Endothelial cell of umbilical vein (primary cell): Measurements from ENCODE around the gene KLHL30. TPM values are rescaled to one million over a fixed set of nuclear protein-coding genes. Genes with fewer than 3 reads are reported as not detected.

Experiments
- BruUV-seq: library from RNA; stranded (reverse); fragments of 400-500 nt; replicated peaks from 2 replicates; lab custom pipeline; 2021; lab: Mats Ljungman, UMichigan
- CTCF ChIA-PET: fragments of 300-600, 350-600 bp; sonication (Branson Sonifier 250); formaldehyde crosslinking; loops from one replicate; lab custom pipeline; 2021; ENCODE audit warnings: antibody characterized with exemption, inconsistent platforms; lab: Charles Lee
- POLR2A ChIA-PET: fragments of 300-600, 350-600 bp; sonication (Branson Sonifier 250); formaldehyde crosslinking; loops from one replicate; lab custom pipeline; 2021; ENCODE audit warnings: antibody characterized with exemption, inconsistent platforms; lab: Charles Lee
- DNase-seq: peaks from one replicate; pipeline ENCODE4 v3.0.0-alpha.2; 2011; ENCODE audit warnings: low read depth, low spot score
- FAIRE-seq: peaks from 2 replicates; lab custom pipeline; 2011; peaks lifted over from hg19 to GRCh38; lab: Jason Lieb, UNC
- H2AFZ ChIP-seq: 2 replicates; pipeline ENCODE4 v1.6.0; 2012; ENCODE audit warnings: low read depth, low read length, control low read depth, inconsistent platforms
- H3K27ac ChIP-seq: 2 replicates; pipeline ENCODE4 v1.5.1; 2011; ENCODE audit warnings: low read depth, mild to moderate bottlenecking, control low read depth, low read length, moderate library complexity; ENCODE audit not compliant: insufficient read depth
- H3K27me3 ChIP-seq, 2 experiments: 2 replicates each; pipeline versions ENCODE4 v1.6.0 to v1.6.1; 2011; ENCODE audit warnings: low read length in 2 of 2, mixed read lengths in 1 of 2; ENCODE audit not compliant: control insufficient read depth in 2 of 2, insufficient read depth in 2 of 2
- H3K36me3 ChIP-seq, 2 experiments: 2 replicates in 1 of 2; 3 replicates in 1 of 2; pipeline ENCODE4 v1.5.1; 2011; ENCODE audit warnings: low read length in 2 of 2, mild to moderate bottlenecking in 1 of 2, moderate library complexity in 1 of 2; ENCODE audit not compliant: control insufficient read depth in 2 of 2, insufficient read depth in 2 of 2; ENCODE audit errors: extremely low read depth in 1 of 2
- H3K4me1 ChIP-seq: 3 replicates; pipeline ENCODE4 v1.5.1; 2011; ENCODE audit warnings: mild to moderate bottlenecking, low read length; ENCODE audit not compliant: control insufficient read depth, insufficient read depth; ENCODE audit errors: extremely low read depth
- H3K4me2 ChIP-seq: 2 replicates; pipeline ENCODE4 v1.6.1; 2011; ENCODE audit warnings: low read length, control low read depth, mixed read lengths; ENCODE audit not compliant: insufficient read depth
- H3K4me3 ChIP-seq, 3 experiments: fragments of 200-600 bp in 1 of 3; sonication (generic), shearing (Covaris generic) in 1 of 3; replicated peaks in 1 of 3; 2 replicates each; pipeline ENCODE4 v1.5.1; 2011 to 2016; ENCODE audit warnings: control low read depth in 3 of 3, low read length in 3 of 3, mild to moderate bottlenecking in 2 of 3, inconsistent platforms in 1 of 3, low read depth in 1 of 3, moderate library complexity in 1 of 3; ENCODE audit not compliant: insufficient read depth in 1 of 3
- H3K79me2 ChIP-seq: 2 replicates; pipeline ENCODE4 v1.6.0; 2012; ENCODE audit warnings: low read length, inconsistent platforms; ENCODE audit not compliant: control insufficient read depth, insufficient read depth
- H3K9ac ChIP-seq: replicated peaks from 2 replicates; pipeline ENCODE3; 2011; ENCODE audit warnings: low read length, control low read depth; ENCODE audit not compliant: insufficient read depth; ENCODE audit errors: extremely low read depth
- H3K9me1 ChIP-seq: replicated peaks from 3 replicates; pipeline ENCODE4 v1.6.0; 2011; ENCODE audit warnings: mild to moderate bottlenecking, low read length; ENCODE audit not compliant: control insufficient read depth, insufficient read depth; ENCODE audit errors: extremely low read depth
- H3K9me3 ChIP-seq: replicated peaks from 2 replicates; pipeline ENCODE4 v1.5.1; 2012; ENCODE audit warnings: low read length, inconsistent platforms; ENCODE audit not compliant: control insufficient read depth, insufficient read depth
- H4K20me1 ChIP-seq: replicated peaks from 2 replicates; pipeline ENCODE3; 2011; ENCODE audit warnings: mild to moderate bottlenecking, low read length; ENCODE audit not compliant: control insufficient read depth, insufficient read depth; ENCODE audit errors: extremely low read depth
- EZH2 ChIP-seq: IDR thresholded peaks from 2 replicates; pipeline ENCODE4 v1.6.1; 2012; ENCODE audit warnings: borderline replicate concordance, low read depth, mild to moderate bottlenecking, moderate library complexity, low read length, inconsistent platforms; ENCODE audit not compliant: severe bottlenecking
- GATA2 ChIP-seq: IDR thresholded peaks from 2 replicates; pipeline ENCODE4 v1.7.0; 2011; ENCODE audit warnings: low read depth, mild to moderate bottlenecking, moderate library complexity, mixed read lengths, low read length; ENCODE audit not compliant: insufficient read length, insufficient read depth
- JUN ChIP-seq: IDR thresholded peaks from 2 replicates; pipeline ENCODE4 v1.6.1; 2011; ENCODE audit warnings: borderline replicate concordance, low read depth; ENCODE audit not compliant: insufficient read length, insufficient read depth
- MYC ChIP-seq: IDR thresholded peaks from one replicate; pipeline ENCODE4 v1.6.1; 2011; ENCODE audit warnings: mild to moderate bottlenecking, low read depth, low read length
- POLR2A ChIP-seq: IDR thresholded peaks from 2 replicates; pipeline ENCODE4 v1.6.1; 2012; ENCODE audit warnings: low read depth, mild to moderate bottlenecking, control low read depth, low read length
- POLR2AphosphoS5 ChIP-seq: IDR thresholded peaks from 2 replicates; pipeline ENCODE4 v1.6.1; 2012; ENCODE audit warnings: low read depth, mild to moderate bottlenecking, control low read depth, low read length, moderate library complexity; ENCODE audit not compliant: insufficient read depth
- dilution Hi-C: fragments of 300-500 bp; cut with MboI; formaldehyde crosslinking; loops from one replicate; pipeline ENCODE4 v1.15.0; 2019; ENCODE audit warnings: low sequenced_read_pairs; ENCODE audit not compliant: extremely low pct_ligation_motif_present
- intact Hi-C: fragments of 100-400 bp; cut with micrococcal nuclease; formaldehyde crosslinking; loops from one replicate; pipeline ENCODE4 v1.10.0; 2022
- polyA plus RNA-seq, 4 experiments: library from polyadenylated mRNA; depleted of rRNA in 3 of 4; stranded (reverse) in 3 of 4; unstranded in 1 of 4; fragments of >200 nt; gene quantifications; 2 replicates each; pipeline versions ENCODE4 v1.2.1 to v1.2.3, GENCODE V29; 2011 to 2012; ENCODE audit warnings: missing spikeins in 1 of 4
- total RNA-seq: library from RNA; stranded (reverse); gene quantifications from 2 replicates; pipeline ENCODE4 v1.2.3, GENCODE V29; 2021
- TF ChIP-seq, protein P1 (sequence below): IDR thresholded peaks from 2 replicates; pipeline ENCODE4 v1.6.1; 2011; ENCODE audit not compliant: insufficient read depth, insufficient read length
- TF ChIP-seq, protein P2 (sequence below), 2 donors: IDR thresholded peaks; 1 replicate in 1 of 2; 2 replicates in 1 of 2; pipeline ENCODE4 v1.5.1; 2011; ENCODE audit warnings: low read length in 2 of 2, mild to moderate bottlenecking in 2 of 2, moderate library complexity in 2 of 2, control low read depth in 1 of 2, inconsistent platforms in 1 of 2, low read depth in 1 of 2; ENCODE audit not compliant: insufficient read depth in 1 of 2; ENCODE audit errors: extremely low read depth in 1 of 2

KLHL30 gene
- total and polyA plus RNA-seq, 2 donors (not counting 3 experiments of a cell fraction or from before 2014, with no cell fraction given) = not detected

GRCh38 chr2:238171575-238172187 is 33.2 kb downstream of the KLHL30 start:
- FAIRE-seq = no peak

DNA sequence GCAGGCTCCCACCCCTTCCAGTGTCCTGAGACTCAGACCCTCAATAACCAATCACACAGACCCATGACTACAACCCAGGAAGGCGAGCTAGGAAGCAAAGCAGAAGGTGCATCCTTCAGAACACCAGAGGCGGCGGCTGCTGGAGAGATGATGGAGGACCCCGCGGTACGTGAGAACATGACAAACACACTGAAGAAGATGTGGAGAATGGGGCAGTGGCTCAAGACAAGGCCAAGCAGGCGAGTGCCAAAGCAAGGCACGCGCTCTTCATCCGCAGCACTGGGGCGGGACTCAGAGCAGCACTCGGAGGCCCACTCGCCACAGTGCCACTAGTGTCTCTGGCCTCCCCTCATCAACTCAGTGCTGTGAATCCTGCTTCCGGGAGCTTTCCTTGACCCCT is 34.0 kb downstream of the KLHL30 start:
- CTCF ChIA-PET = no interaction called here
- H3K4me3 ChIP-seq = no peak overlapping the region
- H3K36me3 ChIP-seq = peaks cover 10 to 23% of the 10 kb centered on the region in 2 experiments
- no peaks in the 10 kb centered on the region for H3K9me1 ChIP-seq
- BruUV-seq = no TSS peak
- no peak overlapping the region for H3K4me2 ChIP-seq
- intact Hi-C loops (no loop called here), dilution Hi-C loops (no loop called here)
- no peaks in the 10 kb centered on the region for H3K9me3 ChIP-seq
- no peaks in the 10 kb centered on the region for H3K79me2 ChIP-seq
- no peak for TF ChIP-seq POLR2AphosphoS5
- no peak for TF ChIP-seq EZH2
- TF ChIP-seq, protein P1, sequence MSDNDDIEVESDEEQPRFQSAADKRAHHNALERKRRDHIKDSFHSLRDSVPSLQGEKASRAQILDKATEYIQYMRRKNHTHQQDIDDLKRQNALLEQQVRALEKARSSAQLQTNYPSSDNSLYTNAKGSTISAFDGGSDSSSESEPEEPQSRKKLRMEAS = no peak
- no peak for TF ChIP-seq MYC
- TF ChIP-seq POLR2A = no peak
- TF ChIP-seq, protein P2, sequence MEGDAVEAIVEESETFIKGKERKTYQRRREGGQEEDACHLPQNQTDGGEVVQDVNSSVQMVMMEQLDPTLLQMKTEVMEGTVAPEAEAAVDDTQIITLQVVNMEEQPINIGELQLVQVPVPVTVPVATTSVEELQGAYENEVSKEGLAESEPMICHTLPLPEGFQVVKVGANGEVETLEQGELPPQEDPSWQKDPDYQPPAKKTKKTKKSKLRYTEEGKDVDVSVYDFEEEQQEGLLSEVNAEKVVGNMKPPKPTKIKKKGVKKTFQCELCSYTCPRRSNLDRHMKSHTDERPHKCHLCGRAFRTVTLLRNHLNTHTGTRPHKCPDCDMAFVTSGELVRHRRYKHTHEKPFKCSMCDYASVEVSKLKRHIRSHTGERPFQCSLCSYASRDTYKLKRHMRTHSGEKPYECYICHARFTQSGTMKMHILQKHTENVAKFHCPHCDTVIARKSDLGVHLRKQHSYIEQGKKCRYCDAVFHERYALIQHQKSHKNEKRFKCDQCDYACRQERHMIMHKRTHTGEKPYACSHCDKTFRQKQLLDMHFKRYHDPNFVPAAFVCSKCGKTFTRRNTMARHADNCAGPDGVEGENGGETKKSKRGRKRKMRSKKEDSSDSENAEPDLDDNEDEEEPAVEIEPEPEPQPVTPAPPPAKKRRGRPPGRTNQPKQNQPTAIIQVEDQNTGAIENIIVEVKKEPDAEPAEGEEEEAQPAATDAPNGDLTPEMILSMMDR (IDR thresholded peaks at IDR 0.05; ENCODE audit: extremely low read depth in 1 of 2, insufficient read depth in 1 of 2, low read depth in 1 of 2, low read length in 2 of 2) = no peak
- TF ChIP-seq GATA2 = no peak
- TF ChIP-seq JUN = no peak
- no peak overlapping the region for H3K9ac ChIP-seq
- POLR2A ChIA-PET = no interaction called here
- H3K4me1 ChIP-seq = peaks cover 29% of the 10 kb centered on the region
- DNase-seq (no peak), FAIRE-seq (no peak)
- H3K27ac ChIP-seq = no peak overlapping the region
- H4K20me1 ChIP-seq = no peaks in the 10 kb centered on the region
- no peak overlapping the region for H2AFZ ChIP-seq
- no peaks in the 10 kb centered on the region for H3K27me3 ChIP-seq

More at GRCh38 chr2:238171575-238172187, 33.2 kb downstream of the KLHL30 start:
- Histone ChIP-seq H3K9me3 (no peaks in the 10 kb centered on the region), H4K20me1 (no peaks in the 10 kb centered on the region), H2AFZ (no peak overlapping the region), H3K4me3 (no peak overlapping the region), H3K9me1 (no peaks in the 10 kb centered on the region), H3K4me1 (peaks cover 29% of the 10 kb centered on the region), H3K79me2 (no peaks in the 10 kb centered on the region), H3K9ac (no peak overlapping the region), H3K27me3 (no peaks in the 10 kb centered on the region), H3K36me3 (peaks cover 10 to 24% of the 10 kb centered on the region in 2 experiments), H3K27ac (no peak overlapping the region), H3K4me2 (no peak overlapping the region)
- intact Hi-C loops = no loop called here
- ChIA-PET POLR2A (no interaction called here), CTCF (interaction anchor here (0.9 kb wide), 1 partner anchor 9 kb away, joined by 3 read pairs; no protein-coding TSS in a partner anchor)
- no peak for TF ChIP-seq JUN
- TF ChIP-seq, protein P2 (IDR thresholded peaks at IDR 0.05; ENCODE audit: extremely low read depth in 1 of 2, insufficient read depth in 1 of 2, low read depth in 1 of 2, low read length in 2 of 2) = no peak
- DNase-seq = no peak
- no TSS peak for BruUV-seq
- dilution Hi-C loops = no loop called here
